ENCODE data around the gene KLK7.

The KLK7 gene

GRCh38 chr19:51005248-51005647 lies 21.5 kb upstream of the KLK7 start:
- DNase-seq (ENCODE audit: low read depth in 2 of 2) = no peak
- H3K4me3 ChIP-seq (replicated peaks in 1 of 2; ENCODE audit: low read depth in 2 of 2, low read length in 2 of 2) = no peak overlapping the region
- TF ChIP-seq CTCF (IDR thresholded peaks at IDR 0.05; ENCODE audit: low read depth, low read length) = no peak

DNA sequence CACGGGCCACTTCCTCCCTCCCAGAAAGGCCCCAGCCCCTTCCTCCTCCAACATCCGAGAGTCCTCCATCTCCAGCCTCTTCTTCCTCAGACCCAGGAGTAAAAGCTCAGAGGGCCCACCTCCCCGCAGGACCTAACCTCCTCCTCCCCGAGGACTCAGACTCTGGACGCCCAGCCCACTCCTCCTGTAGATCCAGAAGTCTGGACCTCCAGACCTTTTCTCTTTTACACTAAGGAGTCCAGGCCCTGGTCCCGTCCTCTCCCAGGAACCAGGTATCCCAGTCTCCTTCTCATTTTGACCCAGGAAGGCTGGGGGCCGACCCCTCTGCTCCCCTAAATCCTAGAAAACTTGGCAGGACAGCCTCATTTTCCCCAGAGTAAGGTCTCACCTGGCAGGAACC lies 19.6 kb upstream of the KLK7 start:
- TF ChIP-seq CTCF (IDR thresholded peaks at IDR 0.05; ENCODE audit: low read depth, low read length) = no peak
- no peak overlapping the region for H3K4me3 ChIP-seq (replicated peaks in 1 of 2; ENCODE audit: low read depth in 2 of 2, low read length in 2 of 2)
- no peak for DNase-seq (ENCODE audit: low read depth in 2 of 2)

GRCh38 chr19:51002542-51003311 lies 19.0 kb upstream of the KLK7 start:
- no peak for TF ChIP-seq CTCF (IDR thresholded peaks at IDR 0.05; ENCODE audit: low read depth, low read length)
- DNase-seq (ENCODE audit: low read depth in 2 of 2) = peak; percentile 4 to 18
- no peak overlapping the region for H3K4me3 ChIP-seq (replicated peaks in 1 of 2; ENCODE audit: low read depth in 2 of 2, low read length in 2 of 2)

DNA sequence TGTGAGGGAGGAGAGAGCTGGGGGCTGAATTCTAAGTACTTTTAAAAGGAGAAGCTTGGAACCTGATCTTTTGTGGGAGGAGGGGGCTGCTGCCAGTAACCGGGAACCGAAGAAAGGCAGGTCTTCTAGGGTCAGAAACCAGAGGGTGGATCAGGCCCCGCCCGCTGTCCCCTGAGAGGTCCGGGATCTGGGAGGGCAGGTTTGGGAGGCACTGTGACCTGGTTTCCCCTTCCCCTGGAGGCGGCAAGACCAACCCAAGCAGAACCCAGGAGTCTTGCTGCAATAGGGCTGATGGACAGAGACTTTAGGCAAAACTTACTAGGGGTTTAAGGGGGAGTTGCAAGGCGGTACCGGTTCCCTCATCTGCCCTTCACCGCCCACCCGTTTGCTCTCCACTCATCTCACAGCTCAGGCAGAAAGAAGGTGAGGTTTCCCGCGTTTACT lies 18.4 kb upstream of the KLK7 start:
- H3K4me3 ChIP-seq (replicated peaks in 1 of 2; ENCODE audit: low read depth in 2 of 2, low read length in 2 of 2) = no peak overlapping the region
- no peak for TF ChIP-seq CTCF (IDR thresholded peaks at IDR 0.05; ENCODE audit: low read depth, low read length)
- no peak for DNase-seq (ENCODE audit: low read depth in 2 of 2)

DNA sequence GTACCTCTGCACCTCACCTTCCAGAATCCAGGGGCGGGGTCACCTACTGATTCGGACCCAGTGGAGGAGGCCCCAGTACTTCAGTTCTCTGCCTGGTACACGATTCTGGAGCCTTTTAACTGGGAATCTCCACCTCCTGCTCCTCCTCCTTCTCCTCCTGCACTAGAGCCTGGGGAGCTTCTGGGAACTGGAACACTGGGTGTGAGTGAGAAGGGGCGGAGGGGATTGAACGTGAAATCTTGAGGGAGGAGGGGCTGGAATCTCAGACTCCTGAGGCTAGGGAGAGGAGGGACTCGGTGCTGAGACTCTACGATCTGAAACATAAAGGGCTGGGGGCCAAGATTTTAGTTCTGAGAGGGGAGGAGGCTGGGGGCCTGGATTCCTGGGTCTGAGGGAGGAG lies 17.8 kb upstream of the KLK7 start, which contains the start of gene KLK8:
Gene KLK8 (minus strand): TSS at position 90 of the 400 bp plus-strand sequence. CDS start 437 bp downstream, outside the sequence.
- no peak for TF ChIP-seq CTCF (IDR thresholded peaks at IDR 0.05; ENCODE audit: low read depth, low read length)
- H3K4me3 ChIP-seq (replicated peaks in 1 of 2; ENCODE audit: low read depth in 2 of 2, low read length in 2 of 2) = no peak within 1 kb of the TSS
- DNase-seq (ENCODE audit: low read depth in 2 of 2) = no peak

GRCh38 chr19:51000981-51001380 lies 17.3 kb upstream of the KLK7 start:
- DNase-seq (ENCODE audit: low read depth in 2 of 2) = no peak
- H3K4me3 ChIP-seq (replicated peaks in 1 of 2; ENCODE audit: low read depth in 2 of 2, low read length in 2 of 2) = no peak overlapping the region
- TF ChIP-seq CTCF (IDR thresholded peaks at IDR 0.05; ENCODE audit: low read depth, low read length) = no peak
